ENCODE measurements around the gene USP20.

USP20 gene

DNA sequence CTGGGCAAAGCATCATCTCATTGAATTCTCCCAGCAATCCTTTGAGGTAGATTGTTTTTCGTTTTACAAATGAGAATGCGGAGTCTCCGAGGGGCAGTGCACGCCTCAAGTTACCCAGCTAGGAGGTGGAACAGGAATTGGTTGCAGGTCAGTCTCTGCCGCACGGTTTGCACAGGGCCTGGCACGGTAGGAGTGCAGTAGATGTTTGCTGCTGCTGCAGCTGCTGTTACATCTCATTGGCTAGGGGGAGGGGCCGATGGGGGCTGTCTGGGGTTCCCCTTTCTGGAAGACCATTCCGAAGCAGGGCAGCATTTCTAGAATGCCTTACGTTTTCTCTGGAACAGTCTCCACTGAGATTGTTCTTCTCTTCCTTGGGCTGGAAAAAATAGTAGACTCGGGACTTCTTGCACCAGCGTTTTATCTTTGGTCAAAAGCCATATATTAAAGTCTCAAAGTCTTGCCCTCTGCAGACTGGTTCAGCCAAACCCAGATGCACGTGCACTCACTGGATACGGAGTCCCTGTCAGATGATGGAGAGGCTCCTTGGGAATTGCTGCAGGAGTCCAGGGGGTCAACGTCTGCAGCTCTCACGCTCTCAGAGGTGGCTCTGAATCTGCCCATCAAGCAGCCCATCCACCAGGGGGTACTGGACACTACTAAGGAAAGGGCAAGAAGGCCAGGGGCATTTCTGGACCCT lies 1.2 kb downstream of the USP20 start:
- no peak overlapping the region for H3K27ac ChIP-seq (ENCODE audit: low read depth, low read length, poor library complexity, severe bottlenecking)
- H3K4me2 ChIP-seq (ENCODE audit: low read length): peak overlapping the region; percentile 84
- H3K9me2 ChIP-seq (ENCODE audit: low read depth, low read length): no peaks in the 10 kb centered on the region
- peaks cover 29% of the 10 kb centered on the region for H3K36me3 ChIP-seq (ENCODE audit: insufficient read depth, low read length)
- H4K20me1 ChIP-seq (ENCODE audit: insufficient read depth, low read length): no peaks in the 10 kb centered on the region
- peak overlapping the region; percentile 98 for H3K4me3 ChIP-seq (ENCODE audit: low read depth, low read length, poor library complexity, severe bottlenecking)
- no peaks in the 10 kb centered on the region for H3F3A ChIP-seq (ENCODE audit: insufficient read depth, low read length)
- no peak overlapping the region for H2AFZ ChIP-seq (ENCODE audit: low read length)
- peak overlapping the region; percentile 75 for H3K9ac ChIP-seq (ENCODE audit: low read length)
- H3K79me2 ChIP-seq (ENCODE audit: insufficient read depth, low read length): peaks cover 10% of the 10 kb centered on the region
- no peaks in the 10 kb centered on the region for H3K27me3 ChIP-seq (ENCODE audit: insufficient read depth, low read length)
- H3K4me1 ChIP-seq (ENCODE audit: insufficient read depth, low read length, severe bottlenecking): peaks cover 44% of the 10 kb centered on the region
- no peaks in the 10 kb centered on the region for H3K9me3 ChIP-seq (ENCODE audit: low read length)
- TF ChIP-seq, protein P1, sequence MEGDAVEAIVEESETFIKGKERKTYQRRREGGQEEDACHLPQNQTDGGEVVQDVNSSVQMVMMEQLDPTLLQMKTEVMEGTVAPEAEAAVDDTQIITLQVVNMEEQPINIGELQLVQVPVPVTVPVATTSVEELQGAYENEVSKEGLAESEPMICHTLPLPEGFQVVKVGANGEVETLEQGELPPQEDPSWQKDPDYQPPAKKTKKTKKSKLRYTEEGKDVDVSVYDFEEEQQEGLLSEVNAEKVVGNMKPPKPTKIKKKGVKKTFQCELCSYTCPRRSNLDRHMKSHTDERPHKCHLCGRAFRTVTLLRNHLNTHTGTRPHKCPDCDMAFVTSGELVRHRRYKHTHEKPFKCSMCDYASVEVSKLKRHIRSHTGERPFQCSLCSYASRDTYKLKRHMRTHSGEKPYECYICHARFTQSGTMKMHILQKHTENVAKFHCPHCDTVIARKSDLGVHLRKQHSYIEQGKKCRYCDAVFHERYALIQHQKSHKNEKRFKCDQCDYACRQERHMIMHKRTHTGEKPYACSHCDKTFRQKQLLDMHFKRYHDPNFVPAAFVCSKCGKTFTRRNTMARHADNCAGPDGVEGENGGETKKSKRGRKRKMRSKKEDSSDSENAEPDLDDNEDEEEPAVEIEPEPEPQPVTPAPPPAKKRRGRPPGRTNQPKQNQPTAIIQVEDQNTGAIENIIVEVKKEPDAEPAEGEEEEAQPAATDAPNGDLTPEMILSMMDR (IDR thresholded peaks at IDR 0.05; ENCODE audit: low read length): no peak
- TF ChIP-seq EZH2 (IDR thresholded peaks at IDR 0.05; ENCODE audit: borderline replicate concordance, low read length): no peak

DNA sequence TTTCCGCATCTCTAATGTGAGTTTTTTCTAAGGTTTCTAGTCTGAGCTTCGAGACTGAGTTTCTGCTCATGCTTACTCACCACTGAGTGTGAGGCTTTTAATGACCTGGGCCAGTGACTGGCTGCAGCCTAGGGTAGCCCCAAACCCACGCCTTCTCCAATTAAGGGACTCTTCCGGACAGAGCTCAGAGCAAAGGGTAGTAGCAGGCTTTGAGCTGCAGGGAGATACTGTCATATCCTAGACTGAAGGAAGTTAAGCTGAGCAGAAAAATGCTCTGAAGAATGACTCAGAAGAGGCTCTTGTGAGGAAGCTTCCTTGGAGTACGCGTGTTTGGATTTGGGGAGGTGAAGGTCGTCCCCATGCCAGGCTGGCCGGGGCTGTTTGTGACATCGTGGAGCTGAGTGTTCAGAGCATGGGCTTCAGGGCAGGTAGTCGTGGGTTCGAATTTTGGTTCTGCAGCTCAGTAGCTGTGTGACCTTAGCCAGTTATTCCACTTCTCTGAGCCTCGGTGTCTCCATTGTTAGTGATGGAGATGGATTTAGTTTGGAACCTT lies 3.5 kb downstream of the USP20 start:
- Histone ChIP-seq H4K20me1 (ENCODE audit: insufficient read depth, low read length) (no peaks in the 10 kb centered on the region), H3K9me3 (ENCODE audit: low read length) (no peaks in the 10 kb centered on the region), H3K4me3 (ENCODE audit: low read depth, low read length, poor library complexity, severe bottlenecking) (no peak overlapping the region), H3K9ac (ENCODE audit: low read length) (no peak overlapping the region), H3K79me2 (ENCODE audit: insufficient read depth, low read length) (peaks cover 10% of the 10 kb centered on the region), H3K27ac (ENCODE audit: low read depth, low read length, poor library complexity, severe bottlenecking) (no peak overlapping the region), H3K36me3 (ENCODE audit: insufficient read depth, low read length) (peaks cover 6% of the 10 kb centered on the region; the same call in 1 of the 2 replicates), H3K9me2 (ENCODE audit: low read depth, low read length) (no peaks in the 10 kb centered on the region), H3F3A (ENCODE audit: insufficient read depth, low read length) (no peaks in the 10 kb centered on the region), H3K4me1 (ENCODE audit: insufficient read depth, low read length, severe bottlenecking) (peaks cover 41% of the 10 kb centered on the region), H3K27me3 (ENCODE audit: insufficient read depth, low read length) (no peaks in the 10 kb centered on the region), H2AFZ (ENCODE audit: low read length) (no peak overlapping the region), H3K4me2 (ENCODE audit: low read length) (no peak overlapping the region)
- no peak for TF ChIP-seq EZH2 (IDR thresholded peaks at IDR 0.05; ENCODE audit: borderline replicate concordance, low read length)
- TF ChIP-seq, protein P1 (IDR thresholded peaks at IDR 0.05; ENCODE audit: low read length): no peak

DNA sequence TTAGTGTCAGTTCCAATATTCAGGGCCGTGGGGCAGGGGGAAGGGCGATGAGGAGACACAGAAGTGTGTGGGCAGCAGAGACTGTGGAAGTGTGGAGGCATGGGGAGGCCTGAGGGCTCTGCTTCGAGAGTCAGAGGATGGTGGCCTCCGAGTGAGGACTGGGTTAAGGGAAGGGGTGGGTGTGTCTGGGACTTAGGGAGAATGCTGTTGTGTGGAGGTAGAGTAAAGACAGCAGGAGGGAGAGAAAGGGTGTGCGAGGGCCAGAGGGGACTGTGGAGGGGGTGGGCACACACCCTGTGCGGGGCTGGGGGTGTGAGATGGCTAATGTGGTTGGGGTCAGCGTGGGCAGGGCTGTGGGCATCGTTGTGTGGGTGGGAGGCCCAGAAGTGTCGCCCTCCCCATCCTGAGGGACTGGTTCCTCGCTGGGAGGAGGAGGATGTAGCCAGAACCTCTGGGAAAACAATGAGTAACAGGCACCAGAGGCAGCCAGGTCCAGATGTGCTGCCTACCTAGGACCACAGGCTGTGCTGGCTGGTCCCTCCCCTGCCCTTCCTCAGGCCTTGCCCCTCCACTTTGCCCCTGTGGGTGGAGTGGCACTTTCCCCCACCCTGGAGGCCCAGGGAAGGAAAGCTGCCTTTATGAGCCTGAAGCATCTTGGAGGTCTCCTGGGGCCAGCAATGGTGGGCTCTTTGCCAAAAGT lies 4.2 kb downstream of the USP20 start:
- H3F3A ChIP-seq (ENCODE audit: insufficient read depth, low read length): no peaks in the 10 kb centered on the region
- no peak overlapping the region for H2AFZ ChIP-seq (ENCODE audit: low read length)
- no peak overlapping the region for H3K9ac ChIP-seq (ENCODE audit: low read length)
- no peaks in the 10 kb centered on the region for H3K9me2 ChIP-seq (ENCODE audit: low read depth, low read length)
- no peak overlapping the region for H3K27ac ChIP-seq (ENCODE audit: low read depth, low read length, poor library complexity, severe bottlenecking)
- H3K36me3 ChIP-seq (ENCODE audit: insufficient read depth, low read length): peaks cover 6% of the 10 kb centered on the region; the same call in 1 of the 2 replicates
- no peaks in the 10 kb centered on the region for H3K9me3 ChIP-seq (ENCODE audit: low read length)
- no peaks in the 10 kb centered on the region for H4K20me1 ChIP-seq (ENCODE audit: insufficient read depth, low read length)
- H3K27me3 ChIP-seq (ENCODE audit: insufficient read depth, low read length): no peaks in the 10 kb centered on the region
- H3K79me2 ChIP-seq (ENCODE audit: insufficient read depth, low read length): peaks cover 3% of the 10 kb centered on the region
- no peak overlapping the region for H3K4me3 ChIP-seq (ENCODE audit: low read depth, low read length, poor library complexity, severe bottlenecking)
- TF ChIP-seq, protein P1 (IDR thresholded peaks at IDR 0.05; ENCODE audit: low read length): no peak
- TF ChIP-seq EZH2 (IDR thresholded peaks at IDR 0.05; ENCODE audit: borderline replicate concordance, low read length): no peak
- peak overlapping the region; percentile 14; the same call in 1 of the 2 replicates for H3K4me2 ChIP-seq (ENCODE audit: low read length)
- H3K4me1 ChIP-seq (ENCODE audit: insufficient read depth, low read length, severe bottlenecking): peaks cover 35% of the 10 kb centered on the region

Measured in OCI-LY1 (cell line).